HepG2 (cell line): ENCODE data around the gene GNG4. TPM values are rescaled to one million over a fixed set of nuclear protein-coding genes. Genes with fewer than 3 reads are reported as not detected.

Experiments used
- ATAC-seq: fragments of 200-7000 bp; cut with Tn5 transposase; 3 replicates; pipeline ENCODE4 v1.9.1; 2020; ENCODE audit warnings: mild to moderate bottlenecking, moderate library complexity
- BruUV-seq: library from RNA; stranded (reverse); fragments of 400-500 nt; replicated peaks from 2 replicates; lab custom pipeline; 2021; lab: Mats Ljungman, UMichigan
- CTCF ChIA-PET: fragments of 300-600 bp; formaldehyde crosslinking; extraction: SDS; loops from one replicate; lab custom pipeline; 2021; ENCODE audit warnings: low total read pairs, inconsistent platforms, low intra/inter-chr PET ratio; lab: Yijun Ruan, JAX
- POLR2A ChIA-PET: fragments of 350-600 bp; sonication (Branson Sonifier 250); formaldehyde crosslinking; loops from one replicate; lab custom pipeline; 2020; ENCODE audit warnings: antibody characterized with exemption, inconsistent platforms; lab: Yijun Ruan, JAX
- DNase-seq: peaks from one replicate; pipeline ENCODE4 v3.0.0-alpha.2; 2015; ENCODE audit warnings: low spot score
- FAIRE-seq: peaks from 3 replicates; lab custom pipeline; 2011; peaks lifted over from hg19 to GRCh38; lab: Jason Lieb, UNC
- H2AFZ ChIP-seq: one replicate; pipeline ENCODE4 v1.6.1; 2011; ENCODE audit warnings: low read length, inconsistent platforms
- H3K27ac ChIP-seq: fragments of 300-600 bp; 3 replicates; pipeline ENCODE4 v1.8.0; 2011; ENCODE audit warnings: mixed run types, mild to moderate bottlenecking, mixed read lengths, low read length, inconsistent platforms; ENCODE audit not compliant: insufficient read depth; ENCODE audit errors: extremely low read length
- H3K27me3 ChIP-seq, 2 experiments: fragments of 200-600 bp in 1 of 2; 2 replicates in 1 of 2; 3 replicates in 1 of 2; pipeline versions ENCODE4 v1.6.0 to v1.8.0; 2011; ENCODE audit warnings: low read length in 2 of 2, mild to moderate bottlenecking in 2 of 2, moderate library complexity in 2 of 2, inconsistent platforms in 1 of 2; ENCODE audit not compliant: insufficient read depth in 2 of 2, control insufficient read depth in 1 of 2
- H3K36me3 ChIP-seq, 2 experiments: fragments of 200-600 bp in 1 of 2; replicated peaks in 1 of 2; 2 replicates in 1 of 2; 3 replicates in 1 of 2; pipeline versions ENCODE4 v1.5.1 to v1.8.0; 2011; ENCODE audit warnings: low read length in 2 of 2, inconsistent platforms in 1 of 2; ENCODE audit not compliant: insufficient read depth in 2 of 2, control insufficient read depth in 1 of 2
- H3K4me1 ChIP-seq: 2 replicates; pipeline ENCODE4 v1.5.1; 2012; ENCODE audit warnings: low read length, inconsistent platforms; ENCODE audit not compliant: insufficient read depth
- H3K4me2 ChIP-seq: 2 replicates; pipeline ENCODE4 v1.6.0; 2011; ENCODE audit warnings: low read depth, low read length, inconsistent platforms
- H3K4me3 ChIP-seq, 3 experiments: fragments of 200-600 bp in 1 of 3; sonication (generic), shearing (Covaris generic) in 1 of 3; replicated peaks in 1 of 3; 2 replicates each; pipeline ENCODE4 v1.5.1; 2011 to 2016; ENCODE audit warnings: low read length in 3 of 3, inconsistent platforms in 2 of 3, low read depth in 2 of 3, mild to moderate bottlenecking in 2 of 3, control low read depth in 1 of 3, mixed read lengths in 1 of 3; ENCODE audit not compliant: insufficient read depth in 1 of 3
- H3K79me2 ChIP-seq: one replicate; pipeline ENCODE4 v1.6.1; 2011; ENCODE audit warnings: low read length, inconsistent platforms; ENCODE audit not compliant: insufficient read depth
- H3K9ac ChIP-seq: 2 replicates; pipeline ENCODE4 v1.6.0; 2011; ENCODE audit warnings: mild to moderate bottlenecking, low read depth, low read length, inconsistent platforms; ENCODE audit not compliant: insufficient read depth
- H3K9me3 ChIP-seq: 2 replicates; pipeline ENCODE4 v1.5.1; 2012; ENCODE audit warnings: mild to moderate bottlenecking, low read length
- H4K20me1 ChIP-seq: 2 replicates; pipeline ENCODE4 v1.6.0; 2011; ENCODE audit warnings: inconsistent platforms, mild to moderate bottlenecking, low read length, moderate library complexity; ENCODE audit not compliant: insufficient read depth
- ELF3 ChIP-seq: IDR thresholded peaks from 2 replicates; pipeline ENCODE4 v1.6.1; 2016; ENCODE audit warnings: missing genetic modification reagents, missing compliant biosample characterization
- FOXA1 ChIP-seq, 2 experiments: fragments of 450-650 bp in 1 of 2; sonication (generic) in 1 of 2; formaldehyde crosslinking in 1 of 2; IDR thresholded peaks; 2 replicates each; pipeline versions ENCODE4 v1.4.0 to v1.6.1; 2016 to 2020; ENCODE audit warnings: missing genetic modification reagents in 1 of 2
- HDAC6 ChIP-seq: fragments of 200-600 bp; sonication (generic); IDR thresholded peaks from 2 replicates; pipeline ENCODE4 v1.7.0; 2017; ENCODE audit warnings: mild to moderate bottlenecking, antibody characterized with exemption, low read length, low read depth
- HMGA1 ChIP-seq: sonication (generic); formaldehyde crosslinking; conservative IDR thresholded peaks from 2 replicates; pipeline ENCODE4 v1.4.0; 2020; ENCODE audit warnings: missing genetic modification reagents
- KLF9 ChIP-seq: IDR thresholded peaks from 2 replicates; pipeline ENCODE4 v1.6.1; 2016; ENCODE audit warnings: low read depth
- MAF1 ChIP-seq: sonication (generic); formaldehyde crosslinking; IDR thresholded peaks from 2 replicates; pipeline ENCODE4 v1.5.0; 2020; ENCODE audit warnings: missing genetic modification reagents, borderline replicate concordance
- MEIS1 ChIP-seq: sonication (generic); formaldehyde crosslinking; IDR thresholded peaks from 2 replicates; pipeline ENCODE4 v1.9.0; 2021; ENCODE audit warnings: mild to moderate bottlenecking, missing genetic modification reagents, moderate library complexity, borderline replicate concordance
- NAIF1 ChIP-seq: sonication (generic); formaldehyde crosslinking; IDR thresholded peaks from 2 replicates; pipeline ENCODE4 v1.5.0; 2020; ENCODE audit warnings: mild to moderate bottlenecking, missing genetic modification reagents, borderline replicate concordance
- NKX3-1 ChIP-seq: sonication (generic); formaldehyde crosslinking; IDR thresholded peaks from 2 replicates; pipeline ENCODE4 v1.5.0; 2020; ENCODE audit warnings: missing genetic modification reagents
- RXRB ChIP-seq: IDR thresholded peaks from 2 replicates; pipeline ENCODE4 v1.6.1; 2016; ENCODE audit warnings: borderline replicate concordance, missing genetic modification reagents, missing compliant biosample characterization
- UBTF ChIP-seq: sonication (generic); formaldehyde crosslinking; IDR thresholded peaks from 2 replicates; pipeline ENCODE4 v1.4.0; 2020; ENCODE audit warnings: mild to moderate bottlenecking, missing genetic modification reagents
- ZBTB20 ChIP-seq: sonication (generic); formaldehyde crosslinking; IDR thresholded peaks from 2 replicates; pipeline ENCODE4 v1.8.1; 2023; ENCODE audit warnings: missing genetic modification reagents, low read depth, mild to moderate bottlenecking, borderline replicate concordance
- ZBTB43 ChIP-seq: sonication (generic); formaldehyde crosslinking; conservative IDR thresholded peaks from 2 replicates; pipeline ENCODE4 v1.4.0; 2020; ENCODE audit warnings: missing genetic modification reagents
- ZBTB7B ChIP-seq: sonication (generic); formaldehyde crosslinking; IDR thresholded peaks from 2 replicates; pipeline ENCODE4 v1.4.0; 2020; ENCODE audit warnings: missing genetic modification reagents
- ZNF446 ChIP-seq: sonication (generic); formaldehyde crosslinking; IDR thresholded peaks from 2 replicates; pipeline ENCODE4 v1.5.0; 2020; ENCODE audit warnings: mild to moderate bottlenecking, missing genetic modification reagents
- ZNF496 ChIP-seq: sonication (generic); formaldehyde crosslinking; IDR thresholded peaks from 2 replicates; pipeline ENCODE4 v1.8.1; 2023; ENCODE audit warnings: mild to moderate bottlenecking, moderate library complexity, missing genetic modification reagents; ENCODE audit not compliant: insufficient replicate concordance
- ZNF547 ChIP-seq: sonication (generic); formaldehyde crosslinking; IDR thresholded peaks from 2 replicates; pipeline ENCODE4 v1.5.1; 2020; ENCODE audit warnings: mild to moderate bottlenecking, missing genetic modification reagents
- ZNF761 ChIP-seq: sonication (generic); formaldehyde crosslinking; conservative IDR thresholded peaks from 2 replicates; pipeline ENCODE4 v1.4.0; 2020; ENCODE audit warnings: mild to moderate bottlenecking, missing genetic modification reagents
- ZNF816 ChIP-seq: sonication (generic); formaldehyde crosslinking; IDR thresholded peaks from 2 replicates; pipeline ENCODE4 v1.8.0; 2022; ENCODE audit warnings: missing genetic modification reagents, mild to moderate bottlenecking, borderline replicate concordance
- WGBS: methylation state at CpG from one replicate; pipeline ENCODE4 v1.1.6; 2017; ENCODE audit warnings: low lambda C conversion rate; 5-methylcytosine and 5-hydroxymethylcytosine counted together
- in situ Hi-C: cut with HindIII; loops from 2 replicates; pipeline ENCODE4 v1.10.0; 2017; ENCODE audit warnings: low pct_unique_long_range_greater_than_20kb; ENCODE audit not compliant: extremely low pct_ligation_motif_present
- intact Hi-C: fragments of 100-400 bp; cut with micrococcal nuclease; formaldehyde crosslinking; loops from one replicate; pipeline ENCODE4 v1.10.0; 2022; ENCODE audit not compliant: unreplicated experiment
- polyA plus RNA-seq, 8 experiments: library from polyadenylated mRNA; depleted of rRNA in 3 of 8; stranded (reverse) in 7 of 8; unstranded in 1 of 8; fragments of >200 nt; fragmentation: Illumina TruSeq in 4 of 8; extraction: Trizol in 4 of 8; gene quantifications; 2 replicates each; pipeline versions ENCODE4 v1.2.1 to v1.2.3, GENCODE V29; 2011 to 2016; ENCODE audit warnings: low read depth in 4 of 8, missing spikeins in 1 of 8, mixed read lengths in 1 of 8; ENCODE audit not compliant: insufficient read depth in 1 of 8
- total RNA-seq, 5 experiments: library from RNA; depleted of rRNA; stranded (reverse); fragments of >200 nt; fragmentation: Illumina TruSeq; extraction: Trizol; gene quantifications; 2 replicates each; pipeline ENCODE4 v1.2.3, GENCODE V29; 2016; ENCODE audit warnings: low read depth in 1 of 5

Gene GNG4
- total and polyA plus RNA-seq, 2 of the 13 experiments (the other 11 are each of a cell fraction or from before 2014, with no cell fraction given) = 27.1 to 69.5 TPM

DNA sequence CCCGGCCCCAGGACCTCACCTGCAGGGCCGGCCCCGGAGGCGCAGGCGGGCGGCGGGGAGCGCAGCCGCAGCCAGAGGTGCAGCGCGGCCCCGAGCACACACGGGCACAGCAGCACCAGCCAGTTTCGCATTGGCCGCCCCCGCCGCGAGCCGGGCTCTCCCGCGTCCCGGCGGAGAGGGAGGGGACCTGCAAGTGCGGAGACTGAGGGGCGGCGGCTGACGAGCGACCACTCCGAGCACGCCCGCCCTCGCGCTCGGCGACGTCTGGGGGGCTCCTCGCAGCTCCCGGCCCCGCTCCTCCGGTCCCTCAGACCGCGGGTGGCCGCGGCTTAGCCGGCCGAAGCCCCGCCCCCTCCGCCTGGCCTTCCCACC, 145.5 kb downstream of the GNG4 start, which contains the start of gene B3GALNT2 (continued):
- TF ChIP-seq HMGA1 (CRISPR knock-in tag) (no peak), NAIF1 (peak; percentile 44; the same call in 1 of the 2 replicates), ZNF496 (CRISPR knock-in tag) (no peak), MAF1 (CRISPR knock-in tag) (0 out of 2 replicates have a peak, but pooled peaks have one; percentile 22), KLF9 (CRISPR knock-in tag) (no peak), ZBTB20 (CRISPR knock-in tag) (no peak), HDAC6 (no peak), MEIS1 (CRISPR knock-in tag) (peak; percentile 86), ZBTB7B (peak; percentile 61; the same call in 1 of the 2 replicates), ZNF446 (CRISPR knock-in tag) (peak; percentile 84), ZNF761 (peak; percentile 84; the same call in 1 of the 2 replicates)

DNA sequence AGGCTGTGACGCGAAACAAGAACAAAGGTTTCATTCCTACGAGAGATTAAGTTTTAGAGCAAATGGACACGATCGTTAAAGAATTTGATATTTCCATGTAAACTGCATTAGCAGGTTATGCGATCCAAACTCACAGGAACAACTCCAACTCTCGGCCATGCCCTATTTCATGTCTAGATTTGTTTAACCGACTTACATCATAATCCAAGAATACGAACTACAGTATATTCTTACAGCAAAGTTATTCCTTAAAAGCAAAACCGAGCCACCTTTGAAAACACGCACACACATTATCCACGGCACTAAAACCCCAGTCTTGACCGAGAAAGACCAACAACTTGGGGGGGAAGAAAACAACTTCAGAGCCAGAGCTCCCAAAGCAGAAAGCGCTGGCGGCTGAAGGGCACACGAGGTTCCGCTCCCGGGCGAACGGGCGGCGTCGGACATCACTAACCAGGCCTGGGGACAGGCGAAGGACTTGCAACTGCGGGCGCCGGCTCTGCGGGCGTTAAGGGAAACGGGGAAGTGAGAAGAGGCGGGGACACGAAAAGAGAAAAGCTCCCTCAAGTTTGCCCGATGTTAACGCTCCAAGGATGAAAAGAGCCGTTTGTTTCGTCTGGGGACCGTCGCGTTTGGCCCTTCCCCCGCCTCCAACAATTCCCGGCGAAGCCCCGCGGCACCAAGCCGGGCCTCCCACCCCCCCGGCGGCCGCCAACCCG, 146.0 kb downstream of the GNG4 start:
- DNase-seq (peak; percentile 35), ATAC-seq (peak; percentile 20), FAIRE-seq (no peak)
- peak overlapping the region; percentile 34 for H2AFZ ChIP-seq
- H3K79me2 ChIP-seq = peaks cover 51% of the 10 kb centered on the region
- 0 out of 2 replicates have a peak, but pooled peaks cover 11% of the 10 kb centered on the region for H4K20me1 ChIP-seq
- peak overlapping the region; percentile 77 to 89 (median 84) for H3K4me3 ChIP-seq
- no peaks in the 10 kb centered on the region; a peak in 1 of 5 replicates for H3K27me3 ChIP-seq
- peaks cover 46% of the 10 kb centered on the region for H3K4me1 ChIP-seq
- no TSS peak for BruUV-seq
- H3K36me3 ChIP-seq = no peaks in the 10 kb centered on the region
- ChIA-PET CTCF (no interaction called here), POLR2A (interaction anchor here (0.6 to 2.5 kb wide), 11 partner anchors 12 to 987 kb away, joined by 3 to 13 read pairs (median 4); no protein-coding TSS in a partner anchor)
- no peaks in the 10 kb centered on the region for H3K9me3 ChIP-seq
- H3K27ac ChIP-seq = peak overlapping the region; percentile 98
- intact Hi-C loops (no loop called here), in situ Hi-C loops (no loop called here)
- under 1% methylated on average over 32 of the region's 49 CpGs for WGBS
- peak overlapping the region; percentile 75 for H3K4me2 ChIP-seq
- peak overlapping the region; percentile 75 for H3K9ac ChIP-seq
- TF ChIP-seq NKX3-1 (CRISPR knock-in tag) (0 out of 2 replicates have a peak, but pooled peaks have one; percentile 36), ZNF816 (CRISPR knock-in tag) (0 out of 2 replicates have a peak, but pooled peaks have one; percentile 7), ELF3 (CRISPR knock-in tag) (0 out of 2 replicates have a peak, but pooled peaks have one; percentile 31), ZBTB43 (0 out of 2 replicates have a peak, but pooled peaks have one; percentile 2), UBTF (CRISPR knock-in tag) (0 out of 2 replicates have a peak, but pooled peaks have one; percentile 24), ZNF547 (0 out of 2 replicates have a peak, but pooled peaks have one; percentile 14), FOXA1 (IDR thresholded peaks at IDR 0.05) (no peak), FOXA1 (CRISPR knock-in tag; IDR thresholded peaks at IDR 0.05) (no peak), RXRB (CRISPR knock-in tag) (0 out of 2 replicates have a peak, but pooled peaks have one; percentile 15)
